ENCODE results near the gene TOMM70.

- TF ChIP-seq CTCF (IDR thresholded peaks at IDR 0.05 in 8 of 11, conservative IDR thresholded peaks at IDR 0.05 in 3 of 11) (no peak), POLR2A (IDR thresholded peaks at IDR 0.05) (no peak), POLR2AphosphoS5 (IDR thresholded peaks at IDR 0.05) (no peak)
Measured at GRCh38 chr3:100366424-100366823, 34.5 kb downstream of the TOMM70 start.
